B cell (primary cell): Measurements from ENCODE around the gene KIF2A. TPM values are rescaled to one million over a fixed set of nuclear protein-coding genes. Genes with fewer than 3 reads are reported as not detected.

Experiments used
- ATAC-seq: fragments of 200-7000 bp; cut with Tn5 transposase; one replicate; pipeline ENCODE4 v1.10.0; 2021; ENCODE audit warnings: low read depth, mild to moderate bottlenecking, moderate number of reproducible peaks, moderate library complexity
- CTCF ChIA-PET: fragments of 350-600 bp; sonication (Branson Sonifier 250); formaldehyde crosslinking; loops from one replicate; lab custom pipeline; 2021; ENCODE audit warnings: antibody characterized with exemption, inconsistent platforms; lab: Charles Lee
- POLR2A ChIA-PET: fragments of 350-600 bp; sonication (Branson Sonifier 250); formaldehyde crosslinking; loops from one replicate; lab custom pipeline; 2021; ENCODE audit warnings: antibody characterized with exemption; lab: Charles Lee
- DNase-seq: peaks from one replicate; pipeline ENCODE4 v3.0.0; 2013
- H2AFZ ChIP-seq: 2 replicates; pipeline ENCODE4 v1.6.1; 2012; ENCODE audit warnings: mild to moderate bottlenecking, low read depth, low read length; ENCODE audit not compliant: insufficient read depth, poor library complexity, severe bottlenecking
- H3K27ac ChIP-seq, 2 donors: 1 replicate in 1 of 2; 2 replicates in 1 of 2; pipeline ENCODE4 v1.5.1; 2012 to 2013; ENCODE audit warnings: low read length in 2 of 2, mild to moderate bottlenecking in 2 of 2, moderate library complexity in 1 of 2
- H3K27me3 ChIP-seq, 4 experiments: fragments of 200-600 bp in 1 of 4; sonication (generic) in 1 of 4; replicated peaks in 1 of 4; 1 replicate in 2 of 4; 2 replicates in 2 of 4; pipeline versions ENCODE4 v1.6.1 to v1.7.0; 2013 to 2016; ENCODE audit warnings: low read length in 3 of 4, mild to moderate bottlenecking in 2 of 4, mixed read lengths in 1 of 4, moderate library complexity in 1 of 4; ENCODE audit not compliant: insufficient read depth in 4 of 4, control insufficient read depth in 3 of 4; ENCODE audit errors: control extremely low read depth in 1 of 4
- H3K36me3 ChIP-seq, 2 experiments: replicated peaks in 1 of 2; 1 replicate in 1 of 2; 2 replicates in 1 of 2; pipeline versions ENCODE4 v1.6.1 to v1.7.1; 2013; ENCODE audit warnings: low read length in 1 of 2; ENCODE audit not compliant: insufficient read depth in 2 of 2, control insufficient read depth in 1 of 2; ENCODE audit errors: control extremely low read depth in 1 of 2, extremely low read depth in 1 of 2
- H3K4me1 ChIP-seq, 2 donors: fragments of 200-600 bp in 1 of 2; sonication (generic) in 1 of 2; 1 replicate in 1 of 2; 2 replicates in 1 of 2; pipeline versions ENCODE4 v1.5.1 to v1.6.1; 2013 to 2017; ENCODE audit warnings: low read length in 2 of 2; ENCODE audit not compliant: control insufficient read depth in 2 of 2, insufficient read depth in 2 of 2
- H3K4me2 ChIP-seq: replicated peaks from 2 replicates; pipeline ENCODE3; 2012; ENCODE audit warnings: mild to moderate bottlenecking, low read depth, low read length; ENCODE audit not compliant: poor library complexity, severe bottlenecking
- H3K4me3 ChIP-seq, 5 experiments: fragments of 200-600 bp in 1 of 5; sonication (generic) in 1 of 5; 1 replicate in 3 of 5; 2 replicates in 2 of 5; pipeline versions ENCODE4 v1.5.1 to v1.7.0; 2011 to 2016; ENCODE audit warnings: low read length in 4 of 5, mild to moderate bottlenecking in 4 of 5, low read depth in 2 of 5, control low read depth in 1 of 5, moderate library complexity in 1 of 5; ENCODE audit not compliant: insufficient read depth in 1 of 5; ENCODE audit errors: control extremely low read depth in 1 of 5, extremely low read depth in 1 of 5
- H3K79me2 ChIP-seq: fragments of 200-600 bp; sonication (generic); one replicate; pipeline ENCODE4 v1.6.0; 2016; ENCODE audit warnings: low read length; ENCODE audit not compliant: control insufficient read depth, insufficient read depth
- H3K9ac ChIP-seq: fragments of 200-600 bp; sonication (generic); 2 replicates; pipeline ENCODE4 v1.6.1; 2017; ENCODE audit warnings: mild to moderate bottlenecking, low read length, moderate library complexity
- H3K9me3 ChIP-seq, 3 donors: one replicate each; pipeline versions ENCODE4 v1.6.1 to v1.7.1; 2013; ENCODE audit warnings: low read length in 2 of 3; ENCODE audit not compliant: control insufficient read depth in 2 of 3, insufficient read depth in 1 of 3; ENCODE audit errors: control extremely low read depth in 1 of 3
- H4K20me1 ChIP-seq: 2 replicates; pipeline ENCODE4 v1.6.0; 2012; ENCODE audit warnings: mild to moderate bottlenecking, low read length; ENCODE audit not compliant: insufficient read depth, control insufficient read depth, poor library complexity, severe bottlenecking
- H3K27ac Mint-ChIP-seq: one replicate; pipeline ENCODE4 v1.8.0; 2021; ENCODE audit warnings: mixed read lengths
- H3K27me3 Mint-ChIP-seq: one replicate; pipeline ENCODE4 v1.8.0; 2021; ENCODE audit warnings: mixed read lengths
- H3K4me1 Mint-ChIP-seq: one replicate; pipeline ENCODE4 v1.8.0; 2021; ENCODE audit warnings: mixed read lengths
- H3K4me3 Mint-ChIP-seq: one replicate; pipeline ENCODE4 v1.8.0; 2021; ENCODE audit warnings: mixed read lengths
- H3K9me3 Mint-ChIP-seq: one replicate; pipeline ENCODE4 v1.8.0; 2022; ENCODE audit warnings: mixed read lengths; ENCODE audit not compliant: insufficient read depth
- EZH2 ChIP-seq: IDR thresholded peaks from 2 replicates; pipeline ENCODE4 v1.6.1; 2012; ENCODE audit warnings: borderline replicate concordance, low read depth, mild to moderate bottlenecking, moderate library complexity, low read length; ENCODE audit not compliant: insufficient read depth, poor library complexity, severe bottlenecking
- WGBS: methylation state at CpG from one replicate; pipeline ENCODE4 v1.1.5; 2013; ENCODE audit warnings: missing lambda C conversion rate; ENCODE audit not compliant: insufficient coverage; 5-methylcytosine and 5-hydroxymethylcytosine counted together
- intact Hi-C: fragments of 100-400 bp; cut with micrococcal nuclease; formaldehyde crosslinking; loops from one replicate; pipeline ENCODE4 v1.10.0; 2022
- polyA plus RNA-seq: library from polyadenylated mRNA; depleted of rRNA; stranded (reverse); fragments of >200 nt; gene quantifications from 2 replicates; pipeline ENCODE4 v1.2.3, GENCODE V29; 2012
- total RNA-seq, 2 donors: library from RNA; stranded (reverse); fragments of 120-200 nt in 1 of 2; gene quantifications; 1 replicate in 1 of 2; 2 replicates in 1 of 2; pipeline versions ENCODE4 v1.2.3 to v1.2.4, GENCODE V29; 2013 to 2022
- TF ChIP-seq, protein P1 (sequence below): fragments of 200-600 bp; IDR thresholded peaks from one replicate; pipeline ENCODE4 v1.8.0; 2022; ENCODE audit warnings: antibody characterized with exemption, mild to moderate bottlenecking

The KIF2A gene
- total and polyA plus RNA-seq, 2 donors (not counting 1 experiment from before 2014, with no cell fraction given) = 12.9 to 59.0 TPM

DNA sequence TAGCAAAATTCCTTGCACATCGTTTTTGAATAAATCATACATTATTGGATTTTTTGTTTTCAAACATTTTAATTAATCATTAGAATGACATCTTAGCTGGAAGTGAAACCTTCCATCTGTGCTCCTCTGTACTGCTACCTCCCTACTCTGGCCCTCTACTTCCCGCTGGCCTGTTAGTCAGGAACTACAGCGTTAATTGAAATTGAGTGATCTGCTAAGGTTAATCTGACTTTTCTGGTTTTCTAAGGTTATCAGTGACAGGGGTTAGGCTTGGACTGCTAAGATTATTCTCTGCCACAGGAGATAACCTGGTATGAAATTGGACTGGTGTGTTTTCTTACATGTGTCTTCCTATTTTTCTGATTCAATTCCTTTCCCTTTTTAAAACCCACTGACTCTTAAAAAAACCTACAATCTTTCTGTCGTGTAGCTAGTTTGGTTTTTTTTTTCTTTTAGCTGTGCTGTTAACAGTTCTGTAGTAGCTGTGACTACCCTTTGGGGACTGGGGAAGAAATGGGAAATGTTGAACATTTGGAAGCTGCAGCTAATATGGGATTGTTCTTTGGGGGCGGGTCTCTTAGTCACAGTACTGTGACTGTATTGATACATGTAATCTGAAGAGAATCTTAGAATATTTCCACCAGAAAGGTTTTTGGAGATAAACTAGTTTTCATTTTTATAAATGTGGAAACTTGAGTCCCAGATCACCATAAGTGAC is 4.6 kb downstream of the KIF2A start:
- no CpG with 5 or more reads among the region's 5 CpGs for WGBS
- ATAC-seq (no peak), DNase-seq (no peak)
- Histone ChIP-seq H3K79me2 (peaks cover 91% of the 10 kb centered on the region), H3K9ac (no peak overlapping the region), H3K9me3 (no peaks in the 10 kb centered on the region), H3K36me3 (no peaks in the 10 kb centered on the region), H3K27ac (no peak overlapping the region), H3K4me3 (no peak overlapping the region), H3K27me3 (no peaks in the 10 kb centered on the region), H3K4me2 (no peak overlapping the region), H3K4me1 (peaks cover 15 to 18% of the 10 kb centered on the region in 2 donors), H2AFZ (no peak overlapping the region), H4K20me1 (peaks cover 56% of the 10 kb centered on the region)
- ChIA-PET CTCF (no interaction called here), POLR2A (no interaction called here)
- Mint-ChIP-seq H3K4me3 (no peak overlapping the region), H3K27ac (no peak overlapping the region), H3K4me1 (peaks cover 62% of the 10 kb centered on the region), H3K27me3 (no peaks in the 10 kb centered on the region), H3K9me3 (no peaks in the 10 kb centered on the region)
- intact Hi-C loops = no loop called here
- TF ChIP-seq, protein P1, sequence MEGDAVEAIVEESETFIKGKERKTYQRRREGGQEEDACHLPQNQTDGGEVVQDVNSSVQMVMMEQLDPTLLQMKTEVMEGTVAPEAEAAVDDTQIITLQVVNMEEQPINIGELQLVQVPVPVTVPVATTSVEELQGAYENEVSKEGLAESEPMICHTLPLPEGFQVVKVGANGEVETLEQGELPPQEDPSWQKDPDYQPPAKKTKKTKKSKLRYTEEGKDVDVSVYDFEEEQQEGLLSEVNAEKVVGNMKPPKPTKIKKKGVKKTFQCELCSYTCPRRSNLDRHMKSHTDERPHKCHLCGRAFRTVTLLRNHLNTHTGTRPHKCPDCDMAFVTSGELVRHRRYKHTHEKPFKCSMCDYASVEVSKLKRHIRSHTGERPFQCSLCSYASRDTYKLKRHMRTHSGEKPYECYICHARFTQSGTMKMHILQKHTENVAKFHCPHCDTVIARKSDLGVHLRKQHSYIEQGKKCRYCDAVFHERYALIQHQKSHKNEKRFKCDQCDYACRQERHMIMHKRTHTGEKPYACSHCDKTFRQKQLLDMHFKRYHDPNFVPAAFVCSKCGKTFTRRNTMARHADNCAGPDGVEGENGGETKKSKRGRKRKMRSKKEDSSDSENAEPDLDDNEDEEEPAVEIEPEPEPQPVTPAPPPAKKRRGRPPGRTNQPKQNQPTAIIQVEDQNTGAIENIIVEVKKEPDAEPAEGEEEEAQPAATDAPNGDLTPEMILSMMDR = no peak
- TF ChIP-seq EZH2 = no peak

DNA sequence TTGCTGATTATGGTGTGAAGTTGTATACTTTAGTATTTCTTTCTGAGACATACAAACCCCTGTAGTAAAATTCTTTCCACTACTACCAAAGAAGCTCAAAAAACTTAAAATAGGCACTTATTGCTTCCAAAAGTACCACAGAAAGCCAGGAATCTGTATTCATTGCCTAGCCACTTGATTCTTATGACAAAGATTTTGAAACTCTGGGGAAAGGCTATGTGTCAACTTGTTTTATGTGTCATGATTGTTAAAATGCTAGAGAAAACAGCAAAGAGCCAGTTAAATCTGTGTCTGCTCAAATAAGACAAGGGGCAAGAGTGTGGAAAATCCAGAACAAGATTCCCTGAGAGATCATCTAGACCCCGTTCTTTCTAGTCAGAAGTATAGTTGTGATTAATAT is 6.0 kb downstream of the KIF2A start:
- Histone ChIP-seq H3K36me3 (peaks cover 0 to 1% of the 10 kb centered on the region in 2 experiments), H3K27ac (no peak overlapping the region), H4K20me1 (peaks cover 71% of the 10 kb centered on the region), H2AFZ (no peak overlapping the region), H3K9ac (no peak overlapping the region), H3K9me3 (no peaks in the 10 kb centered on the region), H3K4me1 (peaks cover 15 to 16% of the 10 kb centered on the region in 2 donors), H3K4me3 (no peak overlapping the region), H3K4me2 (no peak overlapping the region), H3K27me3 (no peaks in the 10 kb centered on the region), H3K79me2 (peaks cover 100% of the 10 kb centered on the region)
- H3K27ac Mint-ChIP-seq = no peak overlapping the region
- no CpG with 5 or more reads among the region's 1 CpG for WGBS
- POLR2A ChIA-PET = no interaction called here
- no peaks in the 10 kb centered on the region for H3K9me3 Mint-ChIP-seq
- DNase-seq (no peak), ATAC-seq (no peak)
- no peak overlapping the region for H3K4me3 Mint-ChIP-seq
- no peaks in the 10 kb centered on the region for H3K27me3 Mint-ChIP-seq
- H3K4me1 Mint-ChIP-seq = peaks cover 64% of the 10 kb centered on the region
- intact Hi-C loops = no loop called here
- CTCF ChIA-PET = no interaction called here
- no peak for TF ChIP-seq EZH2
- TF ChIP-seq, protein P1 = no peak
